ENCODE results near the gene IRS1.

IRS1 gene

GRCh38 chr2:226687641-226688253 is 111.9 kb downstream of the IRS1 start:
- no peak for DNase-seq (ENCODE audit: low read depth)

GRCh38 chr2:226684563-226684959 is 115.1 kb downstream of the IRS1 start:
- DNase-seq (ENCODE audit: low read depth) = no peak

GRCh38 chr2:226683944-226684562 is 115.6 kb downstream of the IRS1 start:
- DNase-seq (ENCODE audit: low read depth) = no peak

GRCh38 chr2:226683196-226683595 is 116.4 kb downstream of the IRS1 start:
- peak; percentile 43 for DNase-seq (ENCODE audit: low read depth)

Measured in amniotic epithelial cell (primary cell).